Karpas-422 (cell line): ENCODE data around the gene NDUFB7. TPM values are rescaled to one million over a fixed set of nuclear protein-coding genes. Genes with fewer than 3 reads are reported as not detected.

Source experiments
- DNase-seq: peaks from one replicate; pipeline ENCODE4 v3.0.0-alpha.2; 2015
- H2AFZ ChIP-seq: fragments of 200-600 bp; sonication (generic); 2 replicates; pipeline ENCODE4 v1.6.1; 2014; ENCODE audit warnings: antibody characterized with exemption, low read length, mixed read lengths
- H3K27ac ChIP-seq: fragments of 200-600 bp; sonication (generic); 2 replicates; pipeline ENCODE4 v1.5.1; 2014; ENCODE audit warnings: mild to moderate bottlenecking, low read length, moderate library complexity
- H3K27me3 ChIP-seq: fragments of 200-600 bp; sonication (generic); 2 replicates; pipeline ENCODE4 v1.6.1; 2014; ENCODE audit warnings: low read length, mixed read lengths
- H3K36me3 ChIP-seq: fragments of 200-600 bp; sonication (generic); 2 replicates; pipeline ENCODE4 v1.6.1; 2014; ENCODE audit warnings: low read length, mixed read lengths; ENCODE audit not compliant: insufficient read depth
- H3K4me1 ChIP-seq: fragments of 200-600 bp; sonication (generic); 2 replicates; pipeline ENCODE4 v1.6.1; 2014; ENCODE audit warnings: mild to moderate bottlenecking, low read length, mixed read lengths
- H3K4me2 ChIP-seq: fragments of 200-600 bp; sonication (generic); 2 replicates; pipeline ENCODE4 v1.6.1; 2014; ENCODE audit warnings: low read length, low read depth, mild to moderate bottlenecking; ENCODE audit not compliant: poor library complexity, severe bottlenecking
- H3K4me3 ChIP-seq: fragments of 200-600 bp; sonication (generic); 2 replicates; pipeline ENCODE4 v1.5.1; 2014; ENCODE audit warnings: mild to moderate bottlenecking, antibody characterized with exemption, low read length, mixed read lengths
- H3K79me2 ChIP-seq: fragments of 200-600 bp; sonication (generic); 2 replicates; pipeline ENCODE4 v1.6.1; 2014; ENCODE audit warnings: mild to moderate bottlenecking, low read length, mixed read lengths
- H3K9ac ChIP-seq: fragments of 200-600 bp; sonication (generic); 2 replicates; pipeline ENCODE4 v1.6.0; 2014; ENCODE audit warnings: low read length
- H3K9me2 ChIP-seq: fragments of 200-600 bp; sonication (generic), shearing (Covaris generic); replicated peaks from 2 replicates; pipeline ENCODE4 v1.6.0; 2014; ENCODE audit warnings: mild to moderate bottlenecking, low read length, moderate library complexity; ENCODE audit not compliant: insufficient read depth
- H3K9me3 ChIP-seq: fragments of 300-700, 200-600 bp; sonication (generic); 2 replicates; pipeline ENCODE4 v1.6.1; 2014; ENCODE audit warnings: low read length, mixed read lengths
- H4K20me1 ChIP-seq: fragments of 200-600 bp; sonication (generic); 2 replicates; pipeline ENCODE4 v1.6.1; 2014; ENCODE audit warnings: mild to moderate bottlenecking, antibody characterized with exemption, low read length, low read depth; ENCODE audit not compliant: insufficient read depth
- small RNA-seq: library from RNA; depleted of rRNA; stranded (forward); fragments of <200 nt; gene quantifications from one replicate; pipeline ENCODE3, GENCODE V24; 2014
- total RNA-seq: library from RNA; depleted of rRNA; stranded (reverse); fragments of >200 nt; shearing (Covaris generic); gene quantifications from 2 replicates; pipeline ENCODE4 v1.2.3, GENCODE V29; 2014; ENCODE audit warnings: low replicate concordance; rRNA removed

Gene NDUFB7
- total RNA-seq, 1 experiment from 2014 or later = 230 TPM

DNA sequence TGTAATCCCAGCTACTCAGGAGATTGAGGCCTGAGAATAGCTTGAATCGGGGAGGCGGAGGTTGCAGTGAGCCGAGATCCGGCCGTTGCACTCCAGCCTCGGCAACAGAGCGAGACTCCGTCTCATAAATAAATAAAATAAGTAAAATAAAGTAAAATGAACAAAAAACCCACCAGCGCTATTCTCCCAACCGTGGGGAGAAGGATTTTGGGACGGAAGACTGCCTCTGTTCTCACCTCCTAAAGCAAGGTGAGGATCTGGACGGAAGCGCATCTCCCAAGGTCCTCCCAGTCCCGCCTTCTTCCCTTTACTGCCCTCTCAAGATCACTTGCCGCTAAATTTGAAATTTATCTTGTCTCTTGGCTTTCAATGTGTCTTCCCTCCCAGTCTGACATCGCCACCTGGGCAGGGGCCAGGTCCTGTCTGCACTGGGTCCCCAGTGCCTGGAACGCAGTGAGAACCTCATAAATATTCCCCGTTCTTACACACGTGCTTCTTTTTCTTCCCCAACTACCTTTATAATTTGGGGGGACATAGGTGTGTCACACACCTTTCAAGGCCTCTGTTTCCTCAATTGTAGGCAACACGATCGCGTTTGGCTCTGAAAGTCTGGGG lies 52.5 kb downstream of the NDUFB7 start:
- no peak overlapping the region for H3K27ac ChIP-seq
- peak overlapping the region; percentile 71; the same call in 1 of the 2 replicates for H3K9ac ChIP-seq

DNA sequence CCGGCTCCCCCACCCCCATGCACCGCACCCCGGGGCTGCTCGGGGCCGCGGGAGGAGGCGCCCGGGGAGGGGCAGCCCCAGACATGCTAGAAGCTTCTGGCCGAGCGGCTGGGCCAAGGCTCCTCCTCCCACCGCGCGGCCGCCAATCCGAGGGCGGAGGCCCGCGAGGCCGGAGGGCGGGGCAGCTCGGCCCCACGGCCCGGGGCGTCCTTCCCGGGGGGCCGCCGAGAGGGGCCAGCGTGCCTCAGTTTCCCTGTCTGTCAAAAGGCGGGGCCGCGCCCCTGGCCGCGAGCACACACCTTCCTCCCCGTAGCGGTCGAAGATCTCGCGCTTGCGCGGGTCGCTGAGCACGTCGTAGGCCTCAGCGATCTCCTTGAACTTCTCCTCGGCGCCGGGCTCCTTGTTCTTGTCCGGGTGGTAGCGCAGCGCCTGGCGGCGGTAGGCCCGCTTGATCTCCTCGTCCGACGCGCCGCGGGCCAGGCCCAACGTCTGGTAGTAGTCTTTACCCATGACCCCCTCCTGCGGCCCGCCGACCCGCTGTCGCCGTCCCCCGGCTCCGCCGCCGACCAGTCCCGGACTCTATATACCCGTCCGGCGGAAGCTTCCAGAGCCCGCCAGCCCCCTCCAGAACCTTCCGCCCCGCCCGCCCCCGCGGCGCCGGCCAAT lies 53.9 kb downstream of the NDUFB7 start, which contains the start of gene DNAJB1:
TSS of gene DNAJB1 (minus strand) at position 558 of the 666 bp plus-strand sequence. CDS start at position 510, 48 bp downstream.
- peak; percentile 80 for DNase-seq
- peak within 1 kb of the TSS; percentile 84; the same call in 1 of the 2 replicates for H2AFZ ChIP-seq
- peak within 1 kb of the TSS; percentile 97 for H3K9ac ChIP-seq
- H3K4me3 ChIP-seq = peak within 1 kb of the TSS; percentile 85
- H3K9me3 ChIP-seq = no peaks in the 10 kb centered on the region
- peaks cover 25% of the 10 kb centered on the region for H3K36me3 ChIP-seq
- H3K27me3 ChIP-seq = no peaks in the 10 kb centered on the region
- peaks cover 28% of the 10 kb centered on the region for H4K20me1 ChIP-seq
- peak within 1 kb of the TSS; percentile 93 for H3K4me2 ChIP-seq
- no peaks in the 10 kb centered on the region for H3K9me2 ChIP-seq
- H3K79me2 ChIP-seq = peaks cover 21% of the 10 kb centered on the region
- H3K4me1 ChIP-seq = peaks cover 22% of the 10 kb centered on the region
- H3K27ac ChIP-seq = peak within 1 kb of the TSS; percentile 60

More for the DNA sequence above, 52.5 kb downstream of the NDUFB7 start:
- Histone ChIP-seq H3K4me3 (peak overlapping the region; percentile 70; the same call in 1 of the 2 replicates), H3K4me1 (peaks cover 22% of the 10 kb centered on the region), H2AFZ (no peak overlapping the region), H3K4me2 (peak overlapping the region; percentile 78), H3K9me2 (no peaks in the 10 kb centered on the region), H3K9me3 (no peaks in the 10 kb centered on the region), H3K27me3 (no peaks in the 10 kb centered on the region), H3K36me3 (peaks cover 25% of the 10 kb centered on the region), H4K20me1 (peaks cover 28% of the 10 kb centered on the region), H3K79me2 (peaks cover 21% of the 10 kb centered on the region)
- DNase-seq = no peak

DNA sequence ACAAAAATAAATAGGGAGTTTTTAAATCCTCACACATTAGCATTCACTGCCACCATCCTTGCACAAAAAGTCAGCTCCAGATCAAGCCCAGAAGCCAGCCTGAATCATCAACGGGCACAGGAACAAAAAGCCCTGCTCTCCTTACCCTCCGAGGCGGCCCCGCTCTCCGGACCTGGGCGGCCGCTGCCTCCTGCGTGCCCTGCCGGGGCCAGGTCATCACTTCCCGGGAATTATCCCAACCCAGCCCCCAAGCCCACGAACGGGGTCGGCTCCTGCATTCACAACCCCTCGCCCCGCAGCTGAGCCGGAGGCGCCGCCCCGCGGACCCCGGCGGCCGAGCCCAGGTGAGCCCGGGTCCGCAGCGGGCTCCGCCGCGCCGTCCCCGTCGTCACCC lies 54.4 kb downstream of the NDUFB7 start:
- H3K4me3 ChIP-seq = peak overlapping the region; percentile 85
- peak overlapping the region; percentile 93 for H3K4me2 ChIP-seq
- H3K9me2 ChIP-seq = no peaks in the 10 kb centered on the region
- 0 out of 2 replicates have a peak overlapping the region, but pooled peaks have one; percentile 60 for H3K27ac ChIP-seq
- no peak for DNase-seq
- peaks cover 25% of the 10 kb centered on the region for H3K36me3 ChIP-seq
- peaks cover 28% of the 10 kb centered on the region for H4K20me1 ChIP-seq
- no peak overlapping the region for H2AFZ ChIP-seq
- H3K4me1 ChIP-seq = peaks cover 22% of the 10 kb centered on the region
- no peaks in the 10 kb centered on the region for H3K27me3 ChIP-seq
- no peaks in the 10 kb centered on the region for H3K9me3 ChIP-seq
- H3K9ac ChIP-seq = peak overlapping the region; percentile 97
- peaks cover 21% of the 10 kb centered on the region for H3K79me2 ChIP-seq

DNA sequence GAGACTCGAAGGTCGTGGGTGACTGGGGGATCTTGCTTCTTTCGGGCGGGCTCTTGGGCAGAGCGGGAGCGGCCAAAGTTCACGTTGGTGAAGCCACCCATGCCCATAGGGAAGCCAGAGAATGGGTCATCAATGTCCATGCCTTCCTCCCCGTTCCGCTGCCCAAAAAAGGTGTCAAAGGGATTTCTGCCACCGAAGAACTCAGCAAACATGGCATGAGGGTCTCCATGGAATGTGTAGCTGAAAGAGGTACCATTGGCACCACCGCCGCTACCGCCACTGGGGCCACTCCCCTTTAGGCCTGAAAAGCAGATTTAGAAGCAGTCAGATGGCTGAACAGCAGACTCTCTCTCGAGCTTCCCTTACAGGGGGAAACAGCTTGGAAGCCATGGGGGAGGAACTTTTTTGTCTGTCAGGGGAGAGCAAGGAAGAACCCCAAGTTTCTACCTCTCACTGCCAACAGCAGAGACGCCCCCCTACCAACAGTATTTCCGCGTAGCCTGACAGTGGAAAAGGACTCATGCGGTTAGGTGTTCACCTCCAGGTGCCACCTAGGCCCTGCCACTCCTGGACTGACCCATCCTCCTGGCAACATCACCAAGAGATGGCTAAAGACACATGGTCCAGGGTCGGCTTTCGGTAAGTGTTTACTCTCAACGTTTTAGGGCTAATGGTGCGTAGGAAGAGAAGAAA lies 55.0 kb downstream of the NDUFB7 start:
- H3K4me2 ChIP-seq = peak overlapping the region; percentile 93
- no peaks in the 10 kb centered on the region for H3K27me3 ChIP-seq
- no peak overlapping the region for H3K27ac ChIP-seq
- peak overlapping the region; percentile 97 for H3K9ac ChIP-seq
- H3K9me2 ChIP-seq = no peaks in the 10 kb centered on the region
- H3K36me3 ChIP-seq = peaks cover 25% of the 10 kb centered on the region
- peak overlapping the region; percentile 85 for H3K4me3 ChIP-seq
- H3K4me1 ChIP-seq = peaks cover 22% of the 10 kb centered on the region
- H2AFZ ChIP-seq = no peak overlapping the region
- DNase-seq = no peak
- peaks cover 21% of the 10 kb centered on the region for H3K79me2 ChIP-seq
- no peaks in the 10 kb centered on the region for H3K9me3 ChIP-seq
- H4K20me1 ChIP-seq = peaks cover 28% of the 10 kb centered on the region

Small RNAs within 50 kb of the gene (small RNA-seq; reads per million reads assigned to genes)
- not detected for gene RN7SL842P

Other genes starting within 250 kb of the NDUFB7 start
- not detected in 2 replicates for gene ADGRE5, start 190.6 kb downstream of the NDUFB7 start, total RNA-seq
- gene DDX39A, start 152.7 kb downstream of the NDUFB7 start, total RNA-seq = 92.4 and 151 TPM in 2 replicates
- 66.3 and 186 TPM in 2 replicates for gene PKN1, start 138.8 kb downstream of the NDUFB7 start, total RNA-seq
- gene PTGER1, start 96.7 kb downstream of the NDUFB7 start, total RNA-seq = not detected in 2 replicates
- gene GIPC1, start 75.9 kb downstream of the NDUFB7 start, total RNA-seq = 1.9 and 4.6 TPM in 2 replicates
- gene DNAJB1, start 53.7 kb downstream of the NDUFB7 start, total RNA-seq = 39.7 and 49.0 TPM in 2 replicates
- gene TECR, start 42.5 kb downstream of the NDUFB7 start, total RNA-seq = 45.1 and 81.4 TPM in 2 replicates
- 7.4 and 17.6 TPM in 2 replicates for gene CLEC17A, start 11.0 kb upstream of the NDUFB7 start, total RNA-seq
- gene ADGRE3, start 102.8 kb upstream of the NDUFB7 start, total RNA-seq = 0.30 TPM in 1 of 2 replicates, not detected in the other
- 22.2 and 27.9 TPM in 2 replicates for gene ZNF333, start 118.0 kb upstream of the NDUFB7 start, total RNA-seq
- not detected in 2 replicates for gene ADGRE2, start 206.5 kb upstream of the NDUFB7 start, total RNA-seq